ENCODE data around the gene ZNF559.

- TF ChIP-seq, protein P1, sequence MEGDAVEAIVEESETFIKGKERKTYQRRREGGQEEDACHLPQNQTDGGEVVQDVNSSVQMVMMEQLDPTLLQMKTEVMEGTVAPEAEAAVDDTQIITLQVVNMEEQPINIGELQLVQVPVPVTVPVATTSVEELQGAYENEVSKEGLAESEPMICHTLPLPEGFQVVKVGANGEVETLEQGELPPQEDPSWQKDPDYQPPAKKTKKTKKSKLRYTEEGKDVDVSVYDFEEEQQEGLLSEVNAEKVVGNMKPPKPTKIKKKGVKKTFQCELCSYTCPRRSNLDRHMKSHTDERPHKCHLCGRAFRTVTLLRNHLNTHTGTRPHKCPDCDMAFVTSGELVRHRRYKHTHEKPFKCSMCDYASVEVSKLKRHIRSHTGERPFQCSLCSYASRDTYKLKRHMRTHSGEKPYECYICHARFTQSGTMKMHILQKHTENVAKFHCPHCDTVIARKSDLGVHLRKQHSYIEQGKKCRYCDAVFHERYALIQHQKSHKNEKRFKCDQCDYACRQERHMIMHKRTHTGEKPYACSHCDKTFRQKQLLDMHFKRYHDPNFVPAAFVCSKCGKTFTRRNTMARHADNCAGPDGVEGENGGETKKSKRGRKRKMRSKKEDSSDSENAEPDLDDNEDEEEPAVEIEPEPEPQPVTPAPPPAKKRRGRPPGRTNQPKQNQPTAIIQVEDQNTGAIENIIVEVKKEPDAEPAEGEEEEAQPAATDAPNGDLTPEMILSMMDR (IDR thresholded peaks at IDR 0.05) = no peak
- TF ChIP-seq, protein P2, sequence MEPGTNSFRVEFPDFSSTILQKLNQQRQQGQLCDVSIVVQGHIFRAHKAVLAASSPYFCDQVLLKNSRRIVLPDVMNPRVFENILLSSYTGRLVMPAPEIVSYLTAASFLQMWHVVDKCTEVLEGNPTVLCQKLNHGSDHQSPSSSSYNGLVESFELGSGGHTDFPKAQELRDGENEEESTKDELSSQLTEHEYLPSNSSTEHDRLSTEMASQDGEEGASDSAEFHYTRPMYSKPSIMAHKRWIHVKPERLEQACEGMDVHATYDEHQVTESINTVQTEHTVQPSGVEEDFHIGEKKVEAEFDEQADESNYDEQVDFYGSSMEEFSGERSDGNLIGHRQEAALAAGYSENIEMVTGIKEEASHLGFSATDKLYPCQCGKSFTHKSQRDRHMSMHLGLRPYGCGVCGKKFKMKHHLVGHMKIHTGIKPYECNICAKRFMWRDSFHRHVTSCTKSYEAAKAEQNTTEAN (CRISPR knock-in tag; IDR thresholded peaks at IDR 0.05) = no peak
- TF ChIP-seq CREB1 (CRISPR knock-in tag; IDR thresholded peaks at IDR 0.05) = no peak
- TF ChIP-seq ZSCAN18 (CRISPR knock-in tag; IDR thresholded peaks at IDR 0.05) = no peak
- no peak for TF ChIP-seq ZBTB21 (CRISPR knock-in tag; IDR thresholded peaks at IDR 0.05; ENCODE audit: borderline replicate concordance)
- TF ChIP-seq ELF4 (CRISPR knock-in tag; IDR thresholded peaks at IDR 0.05; ENCODE audit: low read depth) = no peak
- no peak for TF ChIP-seq NR2C2 (CRISPR knock-in tag; IDR thresholded peaks at IDR 0.05)
- no peak for TF ChIP-seq CREM (CRISPR knock-in tag; IDR thresholded peaks at IDR 0.05)
- no peak for TF ChIP-seq SOX15 (CRISPR knock-in tag; IDR thresholded peaks at IDR 0.05)
These were observed 24.7 kb downstream of the ZNF559 start for GRCh38 chr19:9348671-9349070.

All from WTC11 (cell line).